Stomach (tissue), 4 donors: ENCODE results near the gene KRTAP4-11.

Source experiments
- EP300 ChIP-seq: sonication (generic); formaldehyde crosslinking; IDR thresholded peaks from one replicate; pipeline ENCODE4 v1.6.1; 2017; ENCODE audit warnings: antibody characterized with exemption
- TF ChIP-seq, protein P1 (sequence below), 7 experiments: fragments of 450-650 bp in 4 of 7; fragments of 200-600 bp in 3 of 7; sonication (generic) in 3 of 7; IDR thresholded peaks; one replicate each; pipeline ENCODE4 v1.5.1; 2016 to 2019; ENCODE audit warnings: antibody characterized with exemption in 7 of 7, control low read depth in 2 of 7, mild to moderate bottlenecking in 1 of 7

DNA sequence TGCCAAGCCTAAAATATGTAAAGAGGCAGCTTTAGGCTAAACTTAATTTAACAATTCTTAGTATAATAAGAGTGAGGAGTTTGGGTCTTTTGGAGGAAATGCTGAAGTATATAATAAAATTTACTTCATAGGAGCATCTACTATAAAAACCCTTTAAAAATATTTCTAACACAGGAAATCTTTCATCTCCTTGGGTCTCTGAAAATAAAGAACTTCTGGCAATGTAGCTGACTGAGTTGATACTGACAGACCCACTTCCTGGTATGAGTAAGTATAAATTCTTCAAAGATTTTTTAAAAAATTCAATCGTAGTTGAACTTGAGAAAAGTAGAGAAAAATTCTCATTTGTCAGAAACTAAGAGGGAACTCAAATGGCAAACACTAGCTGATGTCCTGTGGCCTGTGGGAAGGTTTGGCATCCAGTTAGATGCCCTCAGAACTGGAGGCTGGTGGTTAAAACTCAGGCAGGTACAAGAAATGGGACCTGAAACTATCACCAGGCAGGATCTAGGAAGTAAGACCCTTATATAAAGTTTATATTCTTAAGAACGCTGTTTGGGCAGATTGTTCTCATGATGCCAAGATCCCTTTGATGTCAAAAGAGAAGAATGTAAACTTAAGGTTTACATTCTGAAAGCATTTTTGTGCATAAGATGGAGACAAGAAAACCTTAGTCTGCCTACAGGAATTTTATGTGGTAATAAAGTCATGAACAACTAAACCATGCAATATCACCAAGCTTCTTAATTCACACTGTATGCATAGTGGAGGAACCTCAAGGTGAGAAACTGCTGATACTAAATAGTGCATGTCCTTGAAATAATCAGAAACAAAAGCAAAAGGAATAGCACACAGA, 15.9 kb upstream of the KRTAP4-11 start:
- TF ChIP-seq, protein P1, sequence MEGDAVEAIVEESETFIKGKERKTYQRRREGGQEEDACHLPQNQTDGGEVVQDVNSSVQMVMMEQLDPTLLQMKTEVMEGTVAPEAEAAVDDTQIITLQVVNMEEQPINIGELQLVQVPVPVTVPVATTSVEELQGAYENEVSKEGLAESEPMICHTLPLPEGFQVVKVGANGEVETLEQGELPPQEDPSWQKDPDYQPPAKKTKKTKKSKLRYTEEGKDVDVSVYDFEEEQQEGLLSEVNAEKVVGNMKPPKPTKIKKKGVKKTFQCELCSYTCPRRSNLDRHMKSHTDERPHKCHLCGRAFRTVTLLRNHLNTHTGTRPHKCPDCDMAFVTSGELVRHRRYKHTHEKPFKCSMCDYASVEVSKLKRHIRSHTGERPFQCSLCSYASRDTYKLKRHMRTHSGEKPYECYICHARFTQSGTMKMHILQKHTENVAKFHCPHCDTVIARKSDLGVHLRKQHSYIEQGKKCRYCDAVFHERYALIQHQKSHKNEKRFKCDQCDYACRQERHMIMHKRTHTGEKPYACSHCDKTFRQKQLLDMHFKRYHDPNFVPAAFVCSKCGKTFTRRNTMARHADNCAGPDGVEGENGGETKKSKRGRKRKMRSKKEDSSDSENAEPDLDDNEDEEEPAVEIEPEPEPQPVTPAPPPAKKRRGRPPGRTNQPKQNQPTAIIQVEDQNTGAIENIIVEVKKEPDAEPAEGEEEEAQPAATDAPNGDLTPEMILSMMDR (IDR thresholded peaks at IDR 0.05): no peak
- no peak for TF ChIP-seq EP300
